Measurements from ENCODE around the gene ZBTB43.

DNA sequence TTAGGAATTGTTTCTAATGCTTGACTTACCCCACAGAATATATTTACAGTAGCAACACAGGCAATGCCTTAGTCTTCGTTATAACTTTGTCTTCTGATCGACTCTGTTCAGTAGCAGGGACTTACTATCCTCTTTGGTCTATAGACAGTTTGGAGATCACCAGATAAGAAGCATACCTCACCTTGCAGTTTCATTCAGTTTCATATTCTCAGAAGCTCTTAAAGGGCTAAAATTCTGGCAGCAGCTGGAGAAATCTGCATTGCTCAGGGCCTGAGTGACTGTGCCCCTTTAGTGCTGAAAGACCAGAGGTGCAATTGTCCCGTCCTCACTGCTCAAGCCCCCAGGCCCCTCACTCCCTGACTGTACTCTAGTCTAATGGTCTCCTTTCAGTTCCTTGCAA, 26.0 kb downstream of the ZBTB43 start:
- TF ChIP-seq RAD21 (IDR thresholded peaks at IDR 0.05): no peak
- TF ChIP-seq, protein P1, sequence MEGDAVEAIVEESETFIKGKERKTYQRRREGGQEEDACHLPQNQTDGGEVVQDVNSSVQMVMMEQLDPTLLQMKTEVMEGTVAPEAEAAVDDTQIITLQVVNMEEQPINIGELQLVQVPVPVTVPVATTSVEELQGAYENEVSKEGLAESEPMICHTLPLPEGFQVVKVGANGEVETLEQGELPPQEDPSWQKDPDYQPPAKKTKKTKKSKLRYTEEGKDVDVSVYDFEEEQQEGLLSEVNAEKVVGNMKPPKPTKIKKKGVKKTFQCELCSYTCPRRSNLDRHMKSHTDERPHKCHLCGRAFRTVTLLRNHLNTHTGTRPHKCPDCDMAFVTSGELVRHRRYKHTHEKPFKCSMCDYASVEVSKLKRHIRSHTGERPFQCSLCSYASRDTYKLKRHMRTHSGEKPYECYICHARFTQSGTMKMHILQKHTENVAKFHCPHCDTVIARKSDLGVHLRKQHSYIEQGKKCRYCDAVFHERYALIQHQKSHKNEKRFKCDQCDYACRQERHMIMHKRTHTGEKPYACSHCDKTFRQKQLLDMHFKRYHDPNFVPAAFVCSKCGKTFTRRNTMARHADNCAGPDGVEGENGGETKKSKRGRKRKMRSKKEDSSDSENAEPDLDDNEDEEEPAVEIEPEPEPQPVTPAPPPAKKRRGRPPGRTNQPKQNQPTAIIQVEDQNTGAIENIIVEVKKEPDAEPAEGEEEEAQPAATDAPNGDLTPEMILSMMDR (IDR thresholded peaks at IDR 0.05; ENCODE audit: low read depth, low read length, missing input control): no peak
- TF ChIP-seq, protein P2, sequence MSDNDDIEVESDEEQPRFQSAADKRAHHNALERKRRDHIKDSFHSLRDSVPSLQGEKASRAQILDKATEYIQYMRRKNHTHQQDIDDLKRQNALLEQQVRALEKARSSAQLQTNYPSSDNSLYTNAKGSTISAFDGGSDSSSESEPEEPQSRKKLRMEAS (IDR thresholded peaks at IDR 0.05): no peak
- no peak for TF ChIP-seq YY1 (IDR thresholded peaks at IDR 0.05)
